A172 (cell line): ENCODE measurements around the gene CACNB4. TPM values are rescaled to one million over a fixed set of nuclear protein-coding genes. Genes with fewer than 3 reads are reported as not detected.
"Not testable (repeated sequence)": the region's sequence is repeated elsewhere in the genome, so short reads cannot be mapped to it uniquely, and the experiment has no call there.

Experiments used
- DNase-seq: peaks from one replicate; pipeline ENCODE4 v3.0.0-alpha.2; 2015; ENCODE audit warnings: low spot score
- total RNA-seq: library from RNA; depleted of rRNA; stranded (reverse); fragments of >200 nt; shearing (Covaris generic); gene quantifications from 2 replicates; pipeline ENCODE4 v1.2.3, GENCODE V29; 2014; rRNA removed

The CACNB4 gene
- total RNA-seq = 1.8 and 2.2 TPM in 2 replicates

DNA sequence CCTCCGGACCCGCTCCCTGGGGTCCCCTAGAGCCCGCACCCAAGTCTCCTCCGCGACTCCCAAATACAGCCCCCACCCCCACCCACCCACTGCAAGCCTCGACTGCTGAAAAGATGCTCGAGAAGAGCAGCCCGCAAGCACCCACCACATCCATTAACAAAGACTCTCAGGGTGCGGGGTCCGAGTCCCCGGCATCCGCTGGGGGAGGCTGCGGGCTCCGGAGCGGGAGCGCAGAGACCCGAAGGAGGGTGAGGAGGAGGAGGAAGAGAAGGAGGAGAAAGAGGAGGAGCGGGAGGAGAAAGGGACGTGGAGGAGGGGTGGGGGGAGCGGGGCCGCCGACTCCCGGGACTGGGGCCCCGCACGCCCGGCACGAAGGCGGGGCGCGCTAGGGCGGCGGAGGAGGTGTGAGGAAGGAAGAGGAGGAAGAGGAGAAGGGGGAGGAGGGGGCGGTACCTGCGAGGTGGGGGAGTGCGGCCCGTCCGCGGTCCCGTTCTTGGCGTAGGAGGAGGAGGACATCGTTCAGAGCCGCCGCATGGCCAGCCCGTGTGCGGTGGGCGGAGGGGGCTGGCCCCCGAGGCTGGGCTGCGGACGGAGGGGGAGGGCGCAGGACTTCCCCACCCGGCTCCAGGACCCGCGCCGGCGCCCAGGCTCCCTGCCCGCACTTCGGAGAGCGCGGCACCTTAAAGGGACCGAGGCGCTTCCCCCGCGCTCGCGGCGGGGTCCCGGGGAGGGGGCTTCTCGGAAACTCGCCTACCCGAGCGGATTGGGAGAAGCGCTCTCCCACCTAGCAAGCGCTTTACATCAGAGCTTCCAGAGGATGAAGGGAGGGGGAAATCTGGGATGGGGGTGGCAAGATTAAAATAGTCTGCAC, at the start of gene CACNB4:
TSS of gene CACNB4 (minus strand) at position 549 of the 871 bp plus-strand sequence.
- DNase-seq = peak; percentile 11

GRCh38 chr2:152134488-152135280, 35.8 kb upstream of the CACNB4 start:
- DNase-seq = peak; percentile 13

- DNase-seq = no peak
Measured at GRCh38 chr2:152132306-152132705, 33.5 kb upstream of the CACNB4 start.

DNA sequence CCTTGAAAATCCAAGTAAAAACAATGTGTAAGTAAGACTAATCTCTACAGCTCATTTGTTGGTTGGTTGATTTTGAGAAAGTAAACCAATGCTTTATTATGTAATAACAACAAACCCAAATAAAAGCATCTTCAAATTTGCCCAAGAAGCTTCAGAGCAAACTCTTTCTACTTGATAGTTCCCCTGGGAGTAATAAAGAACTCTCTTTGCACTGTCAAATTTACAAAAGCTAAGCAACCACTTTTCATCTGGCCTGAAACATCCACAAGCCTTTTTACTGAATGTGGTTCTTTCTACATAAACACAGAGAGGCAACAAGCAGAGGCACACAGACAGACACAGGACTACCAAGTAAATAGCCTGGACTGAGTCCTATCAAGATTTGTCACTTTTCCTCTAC, 28.8 kb upstream of the CACNB4 start:
- DNase-seq = no peak

DNA sequence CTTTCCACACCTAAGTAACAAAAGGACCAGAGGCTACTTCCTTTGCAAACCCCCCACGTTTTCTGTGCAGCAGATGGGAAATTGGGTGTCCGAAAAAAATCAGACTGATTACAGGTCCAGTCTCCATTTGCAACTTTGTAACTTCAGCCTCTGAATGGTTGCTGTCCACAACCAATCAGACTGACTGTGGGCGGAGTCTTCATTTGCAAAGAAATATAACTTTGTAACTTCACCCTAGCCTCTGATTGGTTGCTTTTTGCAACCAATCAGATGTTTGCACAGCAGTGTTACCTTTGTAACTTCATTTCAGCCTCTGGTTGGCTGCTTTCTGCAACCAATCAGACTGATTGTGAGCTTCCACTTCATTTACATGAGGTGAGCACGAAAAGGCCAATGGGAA, 27.8 kb upstream of the CACNB4 start:
- DNase-seq = peak; percentile 41

DNA sequence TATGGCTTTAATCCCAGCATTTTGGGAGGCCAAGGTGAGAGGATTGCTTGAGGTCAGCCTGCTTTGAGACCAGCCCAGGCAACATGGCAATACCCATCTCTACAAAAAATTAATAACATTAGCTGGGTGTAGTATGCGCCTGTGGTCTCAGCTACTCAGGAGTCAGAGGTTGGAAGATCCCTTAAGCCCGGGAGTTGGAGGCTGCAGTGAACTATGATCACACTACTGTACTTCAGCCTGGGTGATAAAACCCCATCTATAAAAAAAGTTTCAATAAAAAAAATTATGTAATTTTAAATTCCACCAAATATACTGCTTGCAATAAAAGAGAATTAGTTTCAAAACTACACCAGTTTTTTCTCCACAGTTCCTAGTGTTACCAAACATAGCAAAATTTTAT, 23.3 kb upstream of the CACNB4 start:
- no peak for DNase-seq

- DNase-seq = no peak
Measured at GRCh38 chr2:152120430-152120829, 21.6 kb upstream of the CACNB4 start.

- DNase-seq = no peak
Measured at GRCh38 chr2:152115952-152116351, 17.1 kb upstream of the CACNB4 start.

DNA sequence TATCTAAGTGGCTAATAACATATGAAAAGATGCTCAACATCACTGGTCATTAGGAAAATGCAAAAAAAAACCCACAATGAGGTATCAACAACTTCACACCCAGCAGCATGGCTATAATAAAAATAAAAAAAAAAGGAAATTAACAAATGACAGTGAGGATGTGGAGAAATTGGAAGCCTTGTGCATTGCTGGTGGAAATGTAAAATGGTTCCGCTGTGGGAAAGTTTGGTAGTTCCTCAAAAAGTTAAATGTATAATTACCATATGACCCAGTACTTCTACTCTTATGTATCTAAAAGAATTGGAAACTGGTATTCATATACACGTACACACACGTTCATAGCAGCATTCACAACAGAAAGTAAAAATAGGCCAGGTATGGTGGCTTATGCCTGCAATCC, 15.5 kb upstream of the CACNB4 start:
- no peak for DNase-seq

GRCh38 chr2:152107140-152107539, 8.3 kb upstream of the CACNB4 start:
- not testable (repeated sequence) for DNase-seq

GRCh38 chr2:152106464-152106863, 7.6 kb upstream of the CACNB4 start:
- no peak for DNase-seq

DNA sequence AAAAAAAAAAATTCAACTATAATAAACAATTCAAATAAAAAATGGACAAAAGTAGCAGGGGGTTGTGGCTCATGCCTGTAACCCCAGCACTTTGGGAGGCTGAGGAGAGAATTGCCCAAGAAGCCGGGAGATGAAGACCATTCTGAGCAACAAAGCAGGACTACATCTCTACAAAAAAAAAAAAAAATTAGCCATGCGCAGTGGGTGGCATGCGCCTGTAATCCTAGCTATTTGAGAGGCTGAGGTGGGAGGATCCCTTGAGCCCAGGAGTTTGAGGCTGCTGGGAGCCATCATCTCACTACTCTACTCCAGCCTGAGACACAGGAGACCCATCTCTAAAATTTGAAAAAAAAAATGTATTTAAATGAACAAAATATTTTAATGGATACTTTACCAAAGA, 4.4 kb upstream of the CACNB4 start:
- DNase-seq = no peak

DNA sequence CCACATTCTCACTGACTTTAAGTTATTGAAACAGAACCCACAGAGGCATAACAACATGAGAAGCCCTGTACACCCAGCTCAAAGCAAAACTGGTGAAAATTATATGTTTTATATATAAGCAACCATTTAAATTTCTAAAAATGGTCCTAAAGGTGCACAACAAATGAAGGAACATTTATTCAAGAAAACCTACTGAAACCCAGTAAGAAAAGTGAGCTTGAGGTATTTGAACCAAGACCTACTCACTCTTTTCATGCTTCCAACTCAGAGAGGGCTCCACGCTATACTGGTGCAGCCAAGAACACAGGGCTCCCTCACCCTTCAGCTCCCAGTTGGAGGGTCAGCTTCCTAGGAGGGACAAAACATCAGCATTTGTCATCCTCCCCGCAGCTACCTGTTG, 2.1 kb upstream of the CACNB4 start:
- DNase-seq = no peak

DNA sequence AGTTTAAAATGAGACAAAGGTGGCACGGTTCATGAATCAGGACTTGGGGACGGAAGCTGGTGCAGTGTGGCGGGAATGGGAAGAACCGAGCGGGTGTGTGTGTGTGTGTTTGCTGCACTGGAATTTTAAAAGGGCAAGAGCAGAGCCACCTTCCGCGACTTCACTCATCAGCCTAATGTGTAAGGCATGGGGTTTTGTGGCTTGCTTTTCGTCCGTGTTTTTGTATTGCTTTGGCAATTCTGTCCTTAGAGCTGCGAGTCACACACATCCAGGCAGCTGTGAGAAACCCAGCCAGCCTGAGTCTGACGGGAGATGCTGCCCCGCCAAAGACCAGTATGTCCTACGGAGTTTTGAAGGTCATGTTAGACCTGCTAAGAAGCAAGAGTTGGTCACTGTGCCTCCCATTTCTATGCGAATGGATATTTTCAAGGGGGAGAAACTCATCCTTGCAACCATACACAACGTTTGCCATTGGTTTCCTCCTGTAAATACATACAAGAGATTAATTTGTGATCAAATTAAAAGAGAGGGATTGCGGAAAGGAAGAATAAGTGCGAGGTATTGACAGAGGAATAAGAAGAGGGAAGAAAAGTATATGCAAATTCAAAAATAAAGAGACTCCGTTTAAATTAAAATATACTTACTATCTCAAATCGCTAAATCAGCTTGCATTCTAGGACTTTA, 665 bp upstream of the CACNB4 start:
- DNase-seq = peak; percentile 19

- no peak for DNase-seq
Measured at GRCh38 chr2:152097801-152098495, 896 bp downstream of the CACNB4 start.

DNA sequence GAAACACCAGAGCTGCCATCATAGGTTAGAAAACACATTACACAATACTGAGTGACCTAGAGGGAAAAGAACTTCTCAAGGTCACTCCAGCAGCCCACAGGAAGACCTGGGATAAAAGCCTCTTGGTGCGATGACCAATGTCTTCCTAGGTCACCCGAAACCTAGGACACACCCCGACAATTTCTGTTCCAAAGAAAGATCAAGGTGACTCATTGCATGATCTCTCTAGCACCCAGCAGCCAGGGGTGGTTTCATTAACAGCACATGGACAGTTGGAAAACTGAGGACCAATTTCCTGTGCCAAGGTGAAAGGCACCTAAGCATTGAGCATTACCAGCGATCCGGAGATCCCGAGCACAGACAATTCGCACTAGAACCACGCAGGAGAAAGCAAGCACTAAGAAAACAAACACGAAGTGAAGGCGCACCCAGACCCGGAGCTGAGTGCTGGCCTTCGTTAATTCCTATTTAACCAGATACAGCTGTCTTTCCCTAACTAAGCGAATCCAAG, 1.5 kb downstream of the CACNB4 start:
- DNase-seq = peak; percentile 59

DNA sequence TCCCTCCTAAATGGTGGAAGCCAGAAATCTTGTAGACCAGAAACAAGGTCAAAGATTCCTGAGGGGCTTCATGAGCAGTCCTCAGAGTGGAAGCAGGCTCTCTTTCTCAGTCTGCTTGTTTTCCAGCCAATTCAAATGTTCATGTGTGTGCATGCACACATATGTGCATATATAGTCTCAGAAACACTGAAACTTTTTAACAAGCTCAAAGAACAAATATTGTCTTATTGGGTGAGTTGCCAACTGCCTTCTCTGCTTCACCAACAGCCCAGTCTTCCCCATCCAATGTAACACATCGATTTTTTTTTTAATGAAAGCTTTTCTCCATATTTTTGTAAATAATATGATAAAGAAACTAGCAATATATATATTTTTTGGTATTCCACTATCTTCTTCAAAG, 3.7 kb downstream of the CACNB4 start:
- no peak for DNase-seq

DNA sequence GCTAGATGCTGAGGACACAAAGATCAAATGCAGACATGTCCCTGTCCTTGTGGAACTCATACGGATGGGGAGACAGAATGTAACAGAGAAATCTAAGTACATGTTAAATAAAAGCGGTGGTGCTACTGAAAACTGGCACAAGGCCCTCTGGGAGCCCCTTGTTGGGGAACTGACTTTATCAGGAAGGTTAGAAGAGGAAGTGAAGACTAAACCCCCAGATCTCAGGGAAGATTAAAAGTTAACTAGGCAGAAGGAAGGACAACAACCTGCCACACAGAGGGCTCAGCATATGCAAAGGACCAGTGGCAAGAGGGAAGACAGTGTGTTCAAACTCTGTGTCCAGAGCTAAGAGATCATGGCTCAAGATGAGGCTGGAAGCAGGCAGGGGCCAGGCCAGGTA, 4.8 kb downstream of the CACNB4 start:
- DNase-seq = no peak

GRCh38 chr2:152093464-152093863, 5.4 kb downstream of the CACNB4 start:
- no peak for DNase-seq

- DNase-seq = no peak
Measured at GRCh38 chr2:152092095-152092494, 6.7 kb downstream of the CACNB4 start.

- not testable (repeated sequence) for DNase-seq
Measured at GRCh38 chr2:152090726-152091125, 8.1 kb downstream of the CACNB4 start.
